GM19328 (cell line): ENCODE data around the gene CA14.
"Not testable (repeated sequence)": the region's sequence is repeated elsewhere in the genome, so short reads cannot be mapped to it uniquely, and the experiment has no call there.

Source experiments
- ATAC-seq: cut with Tn5 transposase; IDR thresholded peaks from one replicate; pipeline ENCODE4 v1.9.1; 2021; ENCODE audit warnings: mild to moderate bottlenecking, moderate library complexity; ENCODE audit not compliant: unreplicated experiment

The CA14 gene

DNA sequence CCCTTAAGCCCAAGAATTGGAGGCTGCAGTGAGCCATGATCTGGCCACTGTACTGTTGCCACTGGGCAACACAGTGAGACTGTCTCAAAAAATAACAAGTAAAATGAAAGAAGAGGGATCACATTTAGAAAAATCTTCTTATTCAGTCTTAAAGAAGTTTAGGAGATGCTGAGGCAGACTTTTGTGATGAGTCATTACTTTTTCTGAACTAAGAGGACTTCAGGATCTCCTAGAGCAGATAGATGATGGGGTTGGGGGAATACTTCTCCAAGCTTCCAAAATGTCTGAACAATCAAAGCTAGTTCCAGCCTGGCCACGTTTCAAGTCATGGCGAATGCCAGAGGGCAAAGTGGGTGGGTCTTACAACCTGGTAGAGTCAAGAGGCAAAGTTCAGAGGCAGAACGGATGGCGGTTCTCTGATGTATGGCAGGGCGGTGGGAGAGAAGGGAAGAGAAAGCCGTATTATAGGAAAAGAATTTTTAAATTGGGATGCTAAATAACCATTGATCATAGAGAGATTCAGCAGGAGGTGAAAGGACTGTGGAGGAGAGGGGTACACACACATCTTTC is 22.6 kb downstream of the CA14 start:
- ATAC-seq, result no peak

DNA sequence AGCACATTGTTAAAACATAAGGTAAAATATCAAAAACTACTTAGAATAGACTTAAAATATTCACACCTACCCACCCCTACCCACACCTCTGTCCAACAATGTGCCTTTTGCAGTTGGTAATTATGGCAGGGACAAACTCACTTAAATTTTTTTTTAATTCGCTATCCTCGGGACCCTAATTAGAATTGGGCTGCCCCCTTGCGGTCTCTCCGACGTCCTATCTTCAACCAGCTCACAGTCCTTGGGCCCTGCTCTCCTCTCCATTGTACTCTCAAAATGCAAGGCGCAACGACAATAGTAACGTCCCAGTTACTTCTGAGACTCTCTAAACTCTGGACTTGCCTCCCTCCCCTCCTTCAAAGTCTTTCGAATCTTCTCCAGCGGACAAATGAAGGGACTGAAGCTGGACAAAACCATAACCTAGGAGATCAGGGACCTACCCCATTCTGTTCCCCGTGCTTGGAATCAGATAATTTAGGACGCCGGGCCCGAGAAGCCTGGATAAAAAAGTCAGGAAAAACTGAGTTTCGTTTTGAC is 23.7 kb downstream of the CA14 start:
- ATAC-seq, result no peak

DNA sequence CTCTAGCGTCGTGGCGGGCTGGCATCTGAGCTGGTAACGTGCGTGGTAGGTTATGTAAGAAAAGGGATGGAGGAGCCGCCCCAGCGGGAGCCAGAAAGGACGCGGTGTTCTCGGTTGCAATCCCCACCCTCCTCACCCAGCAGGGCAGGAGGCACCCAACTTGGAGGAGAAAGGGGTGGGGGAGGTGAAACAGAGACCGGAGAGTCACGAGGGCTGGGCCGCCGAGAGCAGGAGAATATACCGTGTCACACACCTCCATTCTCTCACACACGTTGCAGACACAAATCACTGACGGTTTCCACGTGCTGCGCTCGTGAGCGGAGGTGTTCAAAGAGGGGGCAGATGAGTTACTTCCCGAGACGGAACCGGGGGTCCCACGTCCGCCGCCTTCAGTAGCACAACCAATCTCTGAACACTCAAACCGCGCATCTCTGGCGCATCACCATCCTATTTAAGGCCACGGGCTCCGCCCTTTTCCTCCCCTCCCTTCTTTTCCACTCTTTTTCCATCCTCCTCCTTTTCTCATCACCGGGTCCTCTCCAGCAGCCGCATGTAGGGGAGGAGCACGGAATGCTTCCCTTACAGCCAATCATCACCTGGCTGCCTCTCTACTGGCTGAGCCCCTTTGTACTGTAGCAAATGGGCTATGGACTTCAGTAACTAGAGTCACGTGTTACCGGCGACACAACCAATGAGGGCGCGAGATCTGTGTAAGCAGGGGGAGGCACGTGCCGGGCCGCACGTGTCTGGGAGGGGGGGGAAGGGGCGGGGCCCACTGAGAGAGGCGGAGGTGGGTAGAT is 24.4 kb downstream of the CA14 start, which contains the start of gene CIART:
TSS of gene CIART (plus strand) at position 797 of the 800 bp plus-strand sequence. CDS start 714 bp downstream, outside the sequence.
- ATAC-seq, result no peak

DNA sequence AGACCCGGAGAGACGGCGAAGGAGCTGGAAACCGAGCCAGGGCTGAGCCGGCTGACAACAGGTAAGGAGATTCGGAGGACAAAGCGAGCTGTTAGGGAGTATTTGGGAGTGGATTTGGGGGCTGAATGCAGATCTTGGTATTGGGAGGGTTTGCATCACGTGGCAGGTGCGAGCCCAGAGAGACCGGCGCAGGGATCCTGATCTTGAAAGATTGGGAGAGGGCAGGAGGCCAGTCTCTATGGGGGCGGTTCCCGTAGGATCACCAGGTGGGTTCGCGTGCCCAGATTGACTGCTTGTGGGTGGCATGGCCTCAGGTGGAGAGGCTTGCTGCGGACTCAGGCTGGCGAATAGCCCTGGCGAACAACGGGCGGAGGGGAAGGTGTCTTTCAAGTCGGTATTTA is 25.0 kb downstream of the CA14 start:
- no peak for ATAC-seq

DNA sequence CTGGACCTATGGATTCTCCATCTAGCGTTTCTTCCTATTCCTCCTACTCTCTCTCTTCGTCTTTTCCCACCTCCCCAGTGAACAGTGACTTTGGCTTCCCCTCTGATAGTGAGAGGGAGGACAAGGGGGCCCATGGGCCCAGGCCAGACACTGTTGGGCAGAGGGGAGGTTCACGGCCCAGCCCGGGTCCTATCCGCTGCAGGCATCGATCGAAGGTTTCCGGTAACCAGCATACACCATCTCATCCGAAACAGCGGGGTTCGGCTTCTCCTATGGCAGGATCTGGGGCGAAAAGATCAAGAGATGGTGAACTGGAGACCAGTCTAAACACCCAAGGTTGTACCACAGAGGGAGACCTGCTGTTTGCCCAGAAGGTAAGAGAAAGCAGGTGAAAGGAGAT is 25.7 kb downstream of the CA14 start:
- ATAC-seq, result no peak

DNA sequence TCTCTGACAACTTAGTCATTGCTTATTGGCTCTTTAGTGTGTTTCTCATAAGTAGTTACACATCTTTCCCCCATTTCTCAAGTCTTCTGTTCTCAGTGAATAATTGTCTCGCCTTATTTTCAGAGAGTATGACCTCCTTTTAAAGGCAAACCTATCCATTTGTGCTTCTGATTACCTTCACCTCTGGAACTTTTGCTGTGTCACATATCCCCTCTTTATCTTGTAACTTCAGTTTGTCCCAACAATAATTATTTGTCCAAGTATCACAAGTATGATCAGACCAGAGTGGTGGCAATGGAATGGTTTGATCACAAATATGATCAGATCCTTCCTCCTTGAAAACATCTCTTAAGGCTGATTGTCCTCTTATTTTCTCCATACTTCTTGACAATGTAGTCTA is 30.8 kb downstream of the CA14 start:
- no peak for ATAC-seq

DNA sequence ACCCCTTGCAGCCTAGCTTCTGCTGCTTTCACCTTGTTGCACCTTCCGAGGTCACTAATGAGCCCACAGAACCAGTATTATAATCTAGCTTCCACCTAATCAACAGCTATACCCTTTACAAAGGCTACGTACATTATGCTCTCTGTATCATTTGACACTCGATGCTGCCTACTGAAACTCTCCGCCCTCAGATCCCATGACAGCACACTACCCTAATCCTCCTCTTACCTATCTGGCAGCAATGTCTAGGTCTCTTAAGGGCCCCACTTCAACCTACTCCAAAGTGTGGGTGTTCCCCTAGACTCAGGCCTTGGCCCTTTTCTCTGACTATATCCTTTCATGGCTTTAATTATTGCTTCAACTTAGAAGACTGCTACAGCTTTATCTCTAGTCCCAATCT is 31.2 kb downstream of the CA14 start:
- no peak for ATAC-seq

DNA sequence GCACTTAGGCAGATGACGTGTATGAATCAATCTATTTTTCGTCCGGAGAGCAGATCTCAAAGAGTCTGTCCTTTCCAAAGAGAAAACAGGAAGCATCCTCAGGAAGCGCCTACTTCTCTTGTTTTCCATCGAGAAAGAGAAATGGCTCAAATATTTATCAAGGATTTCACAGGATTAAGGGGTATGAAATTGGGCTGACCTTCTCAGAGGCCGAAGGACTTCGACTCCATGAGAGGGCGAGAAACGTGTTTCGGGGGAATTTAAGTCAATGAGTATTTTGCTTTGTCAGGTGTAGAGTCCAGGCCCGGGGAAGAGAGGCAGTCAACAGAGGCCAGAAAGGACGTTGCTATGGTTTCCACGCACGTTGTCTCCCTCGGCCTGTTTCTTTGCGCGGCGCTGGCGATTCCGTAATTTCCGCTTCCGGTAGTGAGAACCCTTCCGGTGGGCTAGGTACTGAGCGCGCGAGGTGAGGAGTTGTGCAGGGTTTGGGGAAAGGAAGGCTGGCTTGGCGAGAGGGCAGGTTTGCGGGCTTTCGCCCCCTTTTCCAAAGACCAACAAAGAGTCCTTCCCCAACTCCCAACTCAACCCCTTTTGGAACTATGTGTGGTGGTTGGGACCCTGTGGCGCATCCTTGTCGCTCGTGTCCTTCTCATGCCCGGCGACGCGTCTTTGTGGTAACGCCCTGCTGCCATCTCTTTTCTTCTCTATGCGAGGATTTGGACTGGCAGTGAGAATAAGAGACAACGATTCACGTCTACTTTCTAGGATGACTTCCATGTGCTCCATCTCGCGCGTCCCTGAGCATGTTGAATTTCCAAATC is 36.1 kb downstream of the CA14 start, which contains the start of gene MRPS21:
TSS of gene MRPS21 (plus strand) at position 429 of the 821 bp plus-strand sequence. CDS start 506 bp downstream, outside the sequence.
- peak; percentile 93 for ATAC-seq

DNA sequence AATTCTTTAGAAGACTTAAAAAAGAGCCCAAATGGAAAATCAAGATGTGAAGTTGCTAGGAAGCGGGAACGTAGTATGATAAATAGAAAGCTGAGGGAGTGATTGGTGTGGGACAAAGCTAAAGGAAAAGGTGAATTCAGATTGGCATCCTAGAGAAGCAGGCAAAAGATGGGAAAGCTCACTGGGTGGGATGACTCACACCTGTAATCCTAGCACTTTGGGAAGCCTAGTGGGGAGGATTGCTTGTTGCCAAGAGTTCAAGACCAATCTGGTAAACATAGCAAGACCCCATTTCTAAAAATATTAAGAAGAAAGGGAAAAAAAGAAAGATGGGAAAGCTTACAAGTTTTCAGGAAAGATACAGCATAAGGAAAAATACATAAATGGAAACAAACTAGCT is 37.9 kb downstream of the CA14 start:
- ATAC-seq, result no peak

DNA sequence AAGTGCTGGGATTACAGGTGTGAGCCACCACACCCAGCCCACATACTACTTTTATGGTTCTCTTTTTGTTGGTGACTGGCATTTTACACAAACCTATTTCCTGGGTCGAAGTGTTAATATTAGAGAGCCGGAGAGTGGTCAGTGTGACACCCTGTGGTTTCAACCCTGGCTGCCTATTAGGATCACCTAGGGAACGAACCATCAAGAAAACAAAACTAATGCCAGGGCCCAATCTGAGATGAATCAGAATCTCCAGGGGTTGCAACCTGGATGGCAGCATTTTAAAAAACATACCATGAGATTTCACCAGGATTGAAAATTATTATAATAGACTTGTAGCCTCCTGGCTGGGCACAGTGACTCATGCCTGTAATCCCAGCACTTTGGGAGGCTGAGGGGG is 42.1 kb downstream of the CA14 start:
- no peak for ATAC-seq

DNA sequence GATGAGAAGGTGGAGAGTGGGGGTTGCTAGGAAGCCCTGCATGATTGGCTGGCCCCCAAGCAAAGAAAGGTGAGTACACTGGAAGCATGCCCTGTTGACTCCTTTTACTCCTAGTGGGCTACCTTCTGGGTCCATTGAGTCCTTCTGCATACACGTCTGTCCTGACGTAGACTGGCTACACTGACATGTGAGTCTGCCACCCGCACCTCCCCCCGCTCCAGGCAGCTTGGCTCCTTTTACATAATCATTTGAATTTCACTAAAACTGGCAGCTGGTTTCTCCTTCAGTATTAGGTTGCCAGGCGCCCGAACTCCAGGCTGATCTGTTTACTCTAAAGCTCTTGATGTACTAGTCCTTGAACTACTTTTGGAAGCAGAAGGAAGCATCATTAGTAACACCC is 44.8 kb downstream of the CA14 start:
- ATAC-seq, result no peak

DNA sequence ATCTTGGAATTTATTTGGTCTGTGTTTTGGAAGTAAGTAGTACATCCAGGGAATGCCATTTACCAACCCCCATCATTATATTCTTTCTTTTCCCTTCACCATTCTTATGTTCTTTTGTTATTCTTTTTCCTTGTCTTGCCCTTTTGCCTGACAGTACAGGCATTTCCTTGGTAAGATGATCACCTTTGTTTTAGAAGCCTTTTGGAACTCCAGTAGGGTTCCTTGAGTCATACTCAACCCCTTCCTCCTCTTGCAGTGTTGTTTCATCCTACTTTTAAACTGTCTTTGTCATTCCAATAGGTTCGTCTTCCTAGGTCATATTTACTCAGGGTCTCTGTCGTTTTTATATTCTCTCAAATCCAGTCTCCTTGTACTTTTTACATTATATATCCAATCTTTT is 45.3 kb downstream of the CA14 start:
- ATAC-seq, result no peak

DNA sequence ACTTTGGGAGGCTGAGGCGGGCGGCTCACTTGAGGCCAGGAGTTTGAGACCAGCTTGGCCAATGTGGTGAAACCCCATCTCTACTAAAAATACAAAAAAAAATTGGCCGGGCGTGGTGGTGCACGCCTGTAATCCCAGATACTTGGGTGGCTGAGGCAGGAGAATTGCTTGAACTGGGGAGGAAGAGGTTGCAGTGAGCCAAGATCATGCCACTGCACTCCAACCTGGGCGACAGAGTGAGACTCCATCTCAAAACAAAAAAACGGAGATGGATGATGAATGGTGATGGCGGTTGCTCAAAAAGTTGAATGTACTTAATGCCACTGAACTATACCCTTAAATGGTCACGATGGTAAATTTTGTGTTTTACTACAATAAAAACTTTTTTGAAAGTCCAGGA is 51.0 kb downstream of the CA14 start:
- ATAC-seq, result not testable (repeated sequence)

DNA sequence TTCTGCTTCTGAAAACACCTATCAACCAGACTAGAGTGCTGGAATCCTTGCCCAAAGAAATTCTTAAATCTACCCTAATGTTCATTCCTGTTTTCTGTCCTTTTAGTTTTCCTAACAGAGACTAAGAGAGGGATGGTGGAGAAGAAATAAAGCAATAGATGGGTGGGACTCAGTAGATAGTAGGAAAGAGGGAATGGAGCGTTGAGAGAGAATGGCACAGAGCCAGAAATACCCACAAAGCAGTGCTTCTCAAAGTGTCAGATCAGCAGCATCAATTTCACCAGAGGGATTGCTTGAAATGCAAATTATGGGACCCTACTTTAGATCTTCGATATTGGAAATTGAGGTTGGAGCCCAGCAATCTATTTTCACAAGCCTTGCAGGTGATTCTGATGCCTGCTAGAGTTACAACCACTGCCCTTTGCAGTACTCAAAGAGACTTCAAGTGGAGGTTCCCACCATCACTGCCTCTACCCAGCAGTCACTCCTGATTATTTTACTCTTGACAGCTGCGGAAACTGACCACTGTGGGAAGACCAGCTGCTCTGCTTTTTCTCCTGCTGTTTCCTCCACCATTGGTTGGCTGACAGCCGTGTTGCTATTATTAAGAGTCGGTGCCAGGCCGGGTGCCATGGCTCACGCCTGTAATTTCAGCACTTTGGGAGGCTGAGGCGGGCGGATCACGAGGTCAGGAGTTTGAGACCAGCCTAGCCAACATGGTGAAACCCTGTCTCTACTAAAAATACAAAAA is 52.4 kb downstream of the CA14 start:
- no peak for ATAC-seq

DNA sequence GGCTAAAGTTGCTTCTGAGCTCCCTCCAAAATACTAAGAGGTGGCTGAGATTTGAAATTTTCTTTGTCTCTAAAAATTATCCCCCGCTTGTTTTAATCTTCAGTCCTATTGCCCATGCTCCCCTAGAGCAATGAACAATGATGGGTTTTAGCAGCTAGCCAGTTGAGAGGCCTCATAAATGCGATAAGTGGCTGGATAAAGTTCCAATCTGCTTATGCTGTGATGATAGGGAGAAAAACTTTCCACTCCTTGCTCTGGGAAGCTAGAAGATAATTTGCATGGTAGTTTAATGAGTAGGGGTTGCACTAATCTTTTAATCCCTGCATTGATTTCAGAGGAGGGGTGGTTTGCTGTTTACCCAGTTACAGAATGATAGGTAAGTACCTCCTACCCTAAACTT is 54.2 kb downstream of the CA14 start:
- ATAC-seq, result no peak
